RCC 7860 (cell line): ENCODE data around the gene RNF213.

ENCODE experiments used
- DNase-seq: peaks from one replicate; pipeline ENCODE4 v3.0.0-alpha.2; 2015; ENCODE audit warnings: low spot score
- FAIRE-seq: peaks from 2 replicates; lab custom pipeline; 2012; peaks lifted over from hg19 to GRCh38; lab: Jason Lieb, UNC

The RNF213 gene

DNA sequence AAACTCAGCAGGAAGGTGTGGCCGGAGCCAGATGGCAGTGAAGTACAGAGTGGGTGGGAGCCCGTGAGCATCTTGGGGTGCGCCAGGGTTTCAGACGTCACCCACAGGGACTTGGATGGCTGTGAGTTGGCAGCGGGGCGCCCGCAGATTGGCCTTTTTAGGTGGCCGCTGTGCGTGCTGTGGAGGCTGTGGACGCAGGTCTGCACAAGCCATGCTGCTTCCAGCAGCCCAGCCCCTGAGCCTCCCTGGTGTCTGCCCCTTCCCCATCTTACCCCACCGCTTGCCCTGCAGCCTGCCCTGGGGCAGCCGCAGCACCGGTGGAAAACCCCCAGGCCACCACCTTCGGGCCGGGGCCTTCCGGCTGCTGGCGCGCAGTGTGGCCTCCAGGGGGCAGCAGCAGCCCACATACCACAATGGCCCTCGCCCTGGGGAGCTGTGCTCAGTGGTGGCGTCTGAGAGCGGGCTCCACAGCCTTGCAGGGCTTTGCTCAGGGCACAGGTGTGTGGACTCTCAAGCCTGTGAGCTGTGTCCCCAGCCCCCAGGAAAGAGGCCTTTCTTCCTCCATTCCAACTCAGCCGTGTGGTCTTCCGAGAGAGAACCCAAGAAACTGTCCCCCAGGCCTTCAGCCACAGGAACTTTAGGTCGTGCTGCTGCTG is 166.1 kb downstream of the RNF213 start:
- DNase-seq (peak; percentile 24), FAIRE-seq (no peak)

DNA sequence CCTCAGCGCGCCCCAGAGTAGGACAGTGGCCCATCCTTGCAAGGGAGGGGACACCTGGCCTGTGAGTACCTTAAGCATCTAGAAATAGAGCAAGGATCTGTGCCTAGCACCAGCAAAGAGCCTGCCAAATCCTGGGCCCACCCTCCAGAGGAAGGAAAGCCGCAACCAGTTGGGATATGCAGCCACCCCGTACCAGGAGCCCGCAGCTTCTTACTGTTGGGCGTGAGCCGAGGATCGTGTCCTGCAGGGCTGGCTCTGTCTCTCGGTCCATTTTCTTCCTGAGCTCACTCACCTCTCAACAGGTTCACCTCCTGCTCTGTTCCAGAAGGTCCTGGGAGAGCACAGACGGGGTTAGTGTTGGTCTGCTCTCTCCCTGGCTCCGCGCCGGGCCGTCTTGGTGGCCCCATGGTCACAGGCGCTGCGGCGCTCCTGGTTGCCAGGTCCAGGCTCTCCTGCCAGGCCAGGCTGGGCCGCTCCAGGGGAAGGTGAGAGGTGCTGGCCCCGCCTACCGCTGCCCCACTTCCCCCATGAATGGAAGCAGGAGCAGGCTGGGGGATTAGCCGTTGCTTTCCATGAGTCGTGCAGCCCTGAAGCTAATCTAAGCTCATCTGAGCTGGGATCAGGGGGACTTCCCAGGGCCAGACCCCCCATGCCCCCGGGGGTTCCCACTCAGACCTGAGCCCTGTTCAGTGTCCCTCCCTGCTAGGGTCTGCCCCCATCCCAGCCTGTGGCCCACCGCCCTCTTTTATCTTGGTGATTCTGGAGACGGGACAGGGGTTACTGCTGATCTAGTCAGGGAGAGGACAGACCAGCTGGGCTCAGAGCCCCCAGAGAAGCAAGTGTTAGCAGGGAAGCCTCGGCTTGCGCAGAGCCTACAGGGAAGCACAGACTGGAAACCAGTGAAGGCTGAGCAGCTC is 167.0 kb downstream of the RNF213 start:
- FAIRE-seq (no peak), DNase-seq (no peak)

DNA sequence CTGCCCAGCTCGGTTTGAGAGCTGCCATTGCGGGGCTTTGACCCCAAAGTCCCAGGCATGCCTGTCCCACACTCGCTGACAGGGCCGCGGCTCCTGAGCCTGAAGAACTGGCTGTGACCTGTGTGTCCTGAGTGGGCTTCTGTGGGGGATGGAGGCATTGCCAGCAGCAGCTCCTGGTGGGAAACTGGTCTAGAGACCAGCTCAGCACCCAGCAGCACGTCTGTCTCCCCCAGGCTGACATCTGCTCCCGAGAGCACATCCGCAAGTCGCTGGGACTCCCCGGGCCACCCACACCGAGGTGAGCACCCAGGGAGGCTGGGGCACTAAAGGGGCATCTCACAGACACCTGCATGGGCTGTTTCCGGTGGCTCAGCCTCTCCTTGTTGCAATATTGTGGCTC is 167.7 kb downstream of the RNF213 start:
- FAIRE-seq (no peak), DNase-seq (no peak)

DNA sequence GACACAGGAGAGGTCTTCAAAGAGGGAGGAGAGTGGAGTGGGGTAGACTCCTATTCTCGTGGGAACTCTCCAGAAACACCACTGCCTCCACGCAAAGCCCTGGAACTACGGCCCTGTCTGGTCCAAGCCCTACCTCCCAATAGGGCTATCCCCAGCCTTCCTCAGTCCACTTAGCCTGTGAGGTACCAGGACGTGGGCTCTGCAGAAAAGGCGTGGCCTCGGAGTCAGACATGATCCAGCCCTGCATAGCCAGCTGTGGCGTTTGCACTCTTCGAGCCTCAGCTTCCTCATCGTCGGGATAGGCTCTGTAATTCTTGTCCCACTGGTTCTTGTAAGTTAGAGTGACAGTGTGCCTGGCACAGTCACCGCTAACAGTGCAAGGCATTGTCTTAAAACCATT is 168.1 kb downstream of the RNF213 start:
- no peak for DNase-seq
- FAIRE-seq = no peak

DNA sequence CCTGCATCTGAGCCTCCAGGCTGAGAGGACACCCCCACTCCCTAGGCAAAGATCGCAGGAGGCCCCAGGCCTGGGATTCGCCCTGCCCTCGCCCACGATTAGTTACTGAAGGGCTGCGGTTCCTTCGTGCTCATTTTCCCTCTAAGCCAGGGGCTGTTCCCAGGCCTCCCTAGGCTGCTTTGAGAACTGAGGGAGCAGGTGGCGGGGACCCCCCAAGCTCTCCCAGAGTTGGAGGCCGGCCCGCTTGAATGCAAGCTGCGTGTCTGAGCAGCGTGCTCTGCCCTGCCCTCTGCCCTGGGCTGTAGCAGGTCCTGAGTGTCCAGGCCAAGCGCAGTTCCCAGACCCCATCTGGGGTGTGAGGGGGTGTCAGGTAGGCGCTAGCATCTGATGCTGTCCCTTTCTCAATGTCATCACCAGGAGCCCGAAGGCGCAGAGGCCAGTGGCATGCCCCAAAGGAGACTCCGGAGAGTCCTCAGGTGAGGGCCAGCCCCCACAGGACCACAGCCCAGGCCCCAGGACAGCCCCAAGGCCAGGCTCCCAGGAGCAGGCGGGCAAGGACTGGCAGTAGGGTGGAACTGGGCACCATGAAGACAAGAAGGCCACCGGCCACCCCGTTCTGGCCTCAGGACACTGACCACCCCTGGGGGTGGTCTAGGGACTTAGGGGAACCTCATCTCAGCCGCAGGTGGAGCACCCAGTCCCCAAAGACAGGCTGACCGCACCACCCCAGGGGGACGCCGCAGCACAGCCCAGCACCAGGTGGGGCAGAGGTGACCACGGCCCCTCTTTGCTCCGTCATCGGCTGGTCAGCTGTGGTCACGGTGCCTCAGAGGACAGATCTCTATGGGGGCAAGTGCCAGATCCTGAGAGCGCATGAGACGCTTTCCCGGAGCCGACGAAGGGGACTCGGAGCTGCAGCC is 169.0 kb downstream of the RNF213 start:
- DNase-seq (no peak), FAIRE-seq (no peak)

DNA sequence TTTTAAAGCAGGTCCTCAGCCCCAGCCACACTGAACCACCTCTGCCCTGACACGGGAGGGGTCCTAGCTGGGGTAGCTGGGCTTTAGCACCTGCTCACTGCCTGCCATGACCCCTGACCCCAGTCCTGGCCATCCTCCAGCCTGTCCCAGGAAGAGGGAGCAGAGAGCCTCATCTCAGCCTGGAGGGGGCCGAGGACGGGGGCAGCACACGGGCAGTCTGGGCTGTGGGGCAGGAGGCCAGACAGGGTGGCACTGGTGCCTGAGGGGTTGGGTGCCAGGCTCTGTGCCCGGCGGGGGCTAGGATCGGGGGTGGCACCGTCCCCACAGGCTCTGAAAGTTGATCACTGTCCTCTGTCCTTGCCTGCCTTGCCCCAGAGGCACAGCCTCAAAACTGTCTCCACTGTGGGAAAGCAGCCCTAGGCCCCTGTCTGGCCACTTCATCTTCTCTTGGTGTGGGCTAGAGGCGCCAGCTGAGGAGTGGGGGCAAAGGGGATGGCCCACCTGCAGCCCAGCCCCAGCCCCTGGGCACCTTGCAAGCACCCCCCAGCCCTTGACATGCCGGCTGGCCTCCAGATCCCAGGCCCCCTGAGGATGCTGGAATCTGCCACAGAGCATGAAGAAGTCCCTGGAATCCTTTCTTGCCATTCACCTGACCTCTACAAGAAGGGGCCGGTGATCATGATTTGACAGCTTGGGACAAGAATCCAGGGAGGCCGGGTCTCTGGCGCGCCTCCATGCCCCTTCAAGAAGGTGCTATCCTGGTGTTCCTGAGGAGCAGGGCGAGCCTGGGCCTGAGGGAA is 170.0 kb downstream of the RNF213 start:
- DNase-seq = no peak
- no peak for FAIRE-seq

DNA sequence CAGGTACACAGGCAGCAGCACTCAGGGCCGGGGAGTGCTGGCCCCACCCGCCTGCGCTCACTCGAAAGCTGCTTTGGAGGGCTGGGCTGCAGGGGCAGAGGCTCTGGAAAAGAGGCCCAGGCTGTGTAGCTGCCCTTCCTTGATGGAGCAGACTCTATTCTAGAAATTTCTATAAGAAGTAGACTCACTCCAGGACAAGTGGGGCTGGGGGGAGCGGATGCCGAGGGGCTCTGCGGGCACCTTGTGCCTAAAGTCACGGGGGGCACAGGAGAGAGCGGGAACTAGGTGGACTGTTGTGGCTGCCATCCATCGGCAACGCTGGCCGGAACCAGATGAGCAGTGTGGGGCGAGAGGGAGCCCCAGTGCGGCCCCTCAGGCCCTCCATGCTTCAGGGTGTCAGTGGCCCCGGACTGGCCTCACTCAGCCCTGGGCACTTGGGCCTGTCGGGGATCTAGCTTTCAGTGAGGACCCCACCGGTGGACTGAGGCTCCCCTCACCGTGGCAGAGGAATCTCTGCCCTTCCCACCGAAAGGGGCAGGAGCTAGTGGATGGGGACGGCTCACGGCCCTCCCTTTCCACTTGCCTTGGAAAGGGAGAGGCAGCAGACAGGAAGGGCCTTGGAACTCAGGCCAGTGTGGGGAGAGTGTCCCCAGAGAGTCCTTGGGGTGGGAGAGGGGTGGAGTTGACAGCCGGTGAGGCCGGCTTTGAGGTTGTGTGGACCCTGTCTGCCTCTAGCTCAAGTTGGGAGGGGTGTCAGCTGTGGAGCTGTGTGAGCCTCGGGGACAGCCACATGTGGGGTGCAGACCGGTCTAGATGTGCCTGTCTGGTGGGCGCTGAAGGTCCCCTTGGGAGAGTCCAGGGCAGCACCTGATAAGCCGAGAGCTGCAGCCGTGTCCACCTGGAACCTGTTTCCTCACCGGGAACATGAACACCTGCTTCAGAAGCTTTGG is 170.9 kb downstream of the RNF213 start:
- DNase-seq = no peak

DNA sequence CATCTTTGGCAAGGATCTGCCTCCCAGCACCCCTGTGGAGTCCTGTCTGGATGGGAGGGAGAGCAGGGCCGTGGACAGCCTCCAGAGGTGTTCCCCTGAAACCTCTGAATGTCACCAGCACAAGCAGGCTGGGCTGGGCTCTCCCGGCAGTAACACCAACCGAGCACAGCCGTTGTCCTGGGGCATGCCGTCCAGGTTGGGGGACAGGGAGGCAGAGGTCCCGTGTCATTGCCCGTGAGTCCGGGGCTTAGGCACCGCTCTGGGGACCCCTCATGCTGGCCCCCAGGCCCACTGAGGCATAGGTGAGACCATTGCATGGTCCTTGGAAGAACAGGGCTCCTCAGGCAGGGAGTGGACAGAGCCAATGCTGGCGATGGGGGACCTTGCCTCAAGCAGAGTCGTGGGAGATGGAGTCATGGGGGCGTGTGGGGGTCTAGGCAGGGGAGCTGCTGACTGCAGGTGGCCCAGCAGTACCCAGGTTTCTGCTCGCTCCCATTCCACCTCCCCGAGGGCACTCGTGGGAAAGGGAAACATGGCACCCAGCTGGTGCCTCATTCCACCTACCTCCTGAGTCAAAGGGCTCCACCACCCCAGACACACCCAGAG is 171.8 kb downstream of the RNF213 start:
- FAIRE-seq (no peak), DNase-seq (no peak)

More for the DNA sequence above, 170.9 kb downstream of the RNF213 start:
- FAIRE-seq = no peak

DNA sequence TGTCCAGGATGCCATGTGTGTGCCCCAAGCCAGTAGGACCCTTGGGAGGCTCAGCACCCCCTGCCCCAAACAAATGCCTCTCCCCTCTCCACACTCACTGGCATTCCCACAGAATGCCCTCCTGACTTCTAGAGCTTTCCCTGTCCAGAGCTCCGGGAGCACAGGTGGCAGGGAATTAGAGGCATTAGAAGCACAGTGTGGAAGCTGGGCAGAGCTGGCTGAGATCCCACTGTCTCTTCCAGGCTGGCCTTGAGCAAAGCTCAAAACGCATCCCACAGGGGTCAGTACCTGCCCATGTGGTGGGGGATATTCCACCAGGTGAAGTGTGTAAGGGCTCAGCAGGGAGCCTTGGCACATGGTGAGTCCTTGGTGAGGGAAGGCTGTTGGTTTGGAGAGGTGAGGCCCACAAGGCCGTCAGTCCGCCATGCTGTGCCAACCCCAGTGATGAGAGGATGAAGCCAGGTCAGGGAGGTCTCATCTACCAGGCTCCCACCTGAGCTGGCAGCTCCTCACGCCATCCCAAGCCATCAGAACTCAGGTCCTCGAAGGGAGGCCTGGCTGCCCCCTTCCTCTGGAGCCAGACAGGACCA is 172.4 kb downstream of the RNF213 start:
- no peak for DNase-seq
- no peak for FAIRE-seq

DNA sequence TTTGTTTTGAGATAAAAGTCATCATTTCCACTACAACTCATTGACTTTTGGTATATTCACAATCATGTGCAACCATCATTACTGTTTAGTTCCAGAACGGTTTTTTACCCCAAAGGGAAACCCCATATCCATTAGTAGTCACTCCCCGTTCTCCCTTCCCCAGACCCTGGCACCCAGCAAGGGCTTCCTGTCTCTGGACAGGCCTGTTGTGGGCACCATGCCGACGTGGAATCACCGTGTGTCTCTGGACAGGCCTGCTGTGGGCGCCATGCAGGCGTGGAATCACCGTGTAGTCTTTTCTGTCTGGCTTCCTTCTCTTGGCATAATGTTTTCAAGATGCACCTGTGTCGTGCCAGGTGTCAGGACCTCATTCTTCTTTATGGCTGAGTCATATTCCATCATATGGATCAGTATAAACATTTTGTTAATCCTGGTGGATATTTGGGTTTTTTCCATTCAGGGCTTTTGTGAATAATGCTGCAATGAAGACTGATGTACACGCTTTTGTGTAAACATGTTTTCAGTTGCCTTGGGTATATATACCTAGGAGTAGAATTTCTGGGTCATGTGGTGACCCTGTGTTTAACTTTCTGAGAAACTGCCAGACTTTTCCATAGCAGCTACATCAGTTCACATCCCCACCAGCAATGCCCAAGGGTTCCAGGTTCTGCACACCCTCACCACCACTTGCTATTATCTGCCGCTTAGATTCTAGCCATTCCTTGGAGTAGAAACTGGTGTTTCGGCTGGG is 173.4 kb downstream of the RNF213 start:
- FAIRE-seq (no peak), DNase-seq (no peak)

DNA sequence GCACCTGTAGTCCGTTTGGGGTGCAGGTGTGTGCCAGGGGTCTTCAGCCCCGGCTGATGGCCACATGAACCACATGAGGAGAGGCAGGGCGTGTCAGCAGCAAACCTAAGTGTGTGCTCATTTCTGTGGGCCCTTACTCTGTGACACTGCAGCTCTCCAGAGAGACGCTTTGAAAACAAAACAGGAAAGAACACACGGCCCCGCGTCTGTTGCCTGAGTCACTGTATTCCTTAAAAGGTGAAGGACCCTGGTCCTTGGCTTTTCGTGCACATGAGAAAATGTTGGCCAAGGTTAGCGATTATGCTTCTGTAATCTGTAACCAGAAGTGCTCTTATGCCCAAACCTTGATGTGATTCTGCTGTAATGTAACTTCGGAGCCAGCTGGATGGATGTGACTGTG is 176.9 kb downstream of the RNF213 start:
- no peak for DNase-seq
- no peak for FAIRE-seq

DNA sequence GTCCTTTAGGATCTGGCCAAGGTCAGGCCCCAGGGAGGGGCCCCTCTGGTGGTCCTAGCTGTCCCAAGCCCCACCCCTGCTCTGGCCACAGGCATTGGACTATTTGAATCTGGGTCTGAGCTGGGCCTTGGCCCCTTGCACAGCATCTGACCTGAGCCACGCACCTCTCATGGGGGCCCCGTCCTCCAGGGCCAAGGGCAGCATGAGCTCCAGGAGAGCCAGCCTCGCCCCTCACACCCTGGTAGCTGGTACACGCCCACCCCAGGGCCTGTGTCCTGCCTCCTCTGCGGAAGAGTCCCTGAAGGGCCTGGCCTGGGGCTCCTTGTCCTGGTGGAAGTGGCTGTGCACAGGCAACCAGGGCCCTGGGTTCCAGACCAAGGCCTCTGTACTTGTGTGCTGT is 178.2 kb downstream of the RNF213 start:
- no peak for DNase-seq

DNA sequence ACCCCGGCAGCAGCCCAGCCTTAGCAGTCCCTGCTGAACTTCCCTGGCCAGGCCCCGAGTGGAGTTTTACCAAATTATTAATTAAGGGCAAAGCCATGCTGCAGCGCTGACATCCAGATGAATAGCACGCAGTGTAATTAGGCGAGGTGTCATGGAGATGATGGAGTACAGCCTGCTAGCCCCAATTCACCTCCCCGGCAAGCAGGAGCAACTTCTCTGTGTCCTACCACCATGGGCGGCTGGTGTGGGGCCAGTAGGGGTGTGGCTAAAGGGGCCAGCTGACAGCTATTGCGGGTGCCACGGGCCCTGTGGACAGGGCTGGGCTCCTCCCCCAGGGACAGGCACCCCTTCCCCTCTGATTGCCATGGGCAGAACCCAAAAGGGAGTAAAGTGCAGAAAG is 178.8 kb downstream of the RNF213 start:
- DNase-seq (no peak), FAIRE-seq (no peak)

More for the DNA sequence above, 178.2 kb downstream of the RNF213 start:
- FAIRE-seq = no peak

DNA sequence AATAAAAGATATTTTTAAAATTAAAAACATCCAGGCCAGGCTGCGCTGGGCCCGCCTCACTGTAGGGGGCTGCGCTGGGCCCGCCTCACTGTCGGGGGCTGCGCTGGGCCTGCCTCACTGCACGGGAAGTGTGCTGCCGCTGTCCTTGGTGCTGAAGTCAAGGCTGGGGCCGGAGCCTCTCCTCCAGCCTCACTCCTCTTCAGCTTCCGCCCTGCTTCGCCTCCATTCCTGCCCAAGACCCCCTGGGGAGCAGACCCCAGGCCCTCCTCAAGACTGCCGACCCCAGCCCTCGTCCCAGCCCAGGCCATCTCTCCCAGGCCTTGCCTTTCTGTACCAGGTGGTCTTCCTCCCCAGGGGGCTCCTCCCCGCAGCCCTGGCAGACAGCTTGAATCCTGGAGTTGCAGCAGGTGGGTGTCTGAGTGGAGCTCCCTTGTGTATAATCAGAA is 180.5 kb downstream of the RNF213 start:
- FAIRE-seq (no peak), DNase-seq (no peak)

DNA sequence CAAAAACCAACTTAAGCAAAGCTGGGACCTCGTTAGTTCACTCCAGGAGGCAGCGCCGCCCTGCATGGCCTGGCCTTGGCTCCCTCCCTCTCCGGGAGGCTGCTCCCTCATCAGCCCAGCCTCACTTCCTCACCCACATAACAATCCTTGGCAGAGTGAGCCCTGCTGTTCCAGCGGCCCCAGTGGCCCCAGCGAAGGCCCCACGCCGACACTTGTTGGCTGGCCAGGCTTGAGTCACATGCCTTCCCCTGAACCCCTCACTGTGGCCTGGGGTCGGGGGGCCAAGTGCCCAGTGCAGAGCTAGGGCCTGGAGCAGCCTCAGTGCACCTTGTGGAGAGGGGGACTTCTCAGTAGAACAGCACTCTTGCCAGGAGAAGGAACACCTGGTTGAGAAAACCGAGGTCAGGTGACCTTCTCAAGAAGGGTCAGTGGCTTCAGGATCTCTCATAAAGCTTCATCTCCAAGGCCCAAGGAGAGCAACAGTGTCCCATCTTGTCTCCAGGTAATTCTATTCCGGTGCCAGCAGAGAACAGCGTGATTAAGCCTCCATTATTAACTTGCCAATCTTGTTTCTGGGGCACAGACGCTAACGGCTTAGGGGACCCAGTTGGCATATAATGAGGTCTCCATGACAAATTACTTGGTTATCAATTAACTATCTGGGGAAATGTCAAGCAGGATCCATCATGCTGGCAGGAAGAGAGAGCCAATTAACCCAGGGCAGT is 181.1 kb downstream of the RNF213 start:
- no peak for FAIRE-seq

DNA sequence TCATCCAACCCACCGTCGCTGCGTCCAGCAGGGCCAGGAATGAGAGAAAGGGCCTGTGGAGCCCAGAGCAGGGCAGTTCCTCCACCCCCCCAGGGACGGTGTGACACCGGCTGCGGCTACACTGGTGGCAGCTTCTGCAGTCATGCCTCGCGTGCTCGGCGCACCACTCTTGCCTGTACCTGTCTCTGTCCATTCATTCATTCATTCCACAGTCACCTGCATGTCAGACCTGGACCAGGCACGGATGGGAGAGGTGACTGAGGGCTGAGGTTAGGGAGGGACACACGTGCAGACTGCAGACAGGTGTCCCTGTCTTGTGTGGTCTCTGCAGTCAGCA is 181.6 kb downstream of the RNF213 start:
- FAIRE-seq (no peak), DNase-seq (no peak)

More for the DNA sequence above, 181.1 kb downstream of the RNF213 start:
- DNase-seq = no peak

DNA sequence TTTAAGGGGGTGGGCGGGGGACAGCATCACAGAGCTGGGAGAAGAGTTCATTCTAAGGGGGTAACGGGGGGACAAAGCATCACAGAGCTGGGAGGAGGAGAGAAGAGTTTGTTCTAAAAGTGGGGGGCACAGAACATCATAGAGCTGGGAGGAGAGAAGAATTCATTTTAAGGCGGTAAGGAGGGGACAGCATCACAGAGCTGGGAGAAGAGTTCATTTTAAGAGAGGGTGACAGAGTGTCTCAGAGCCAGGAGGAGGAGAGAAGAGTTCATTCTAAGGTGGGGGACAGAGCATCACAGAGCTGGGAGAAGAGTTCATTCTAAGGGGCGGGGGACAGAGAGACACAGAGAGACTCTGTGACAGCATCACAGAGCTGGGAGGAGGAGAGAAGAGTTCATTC is 182.1 kb downstream of the RNF213 start:
- no peak for FAIRE-seq

More for the DNA sequence above, 182.1 kb downstream of the RNF213 start:
- no peak for DNase-seq
